Pancreas (tissue), 10 donors: Measurements from ENCODE around the gene C12orf43. TPM values are rescaled to one million over a fixed set of nuclear protein-coding genes. Genes with fewer than 3 reads are reported as not detected.

ENCODE experiments used
- ATAC-seq, 4 donors: fragments of 200-7000 bp; cut with Tn5 transposase; one replicate each; pipeline versions ENCODE4 v1.8.0 to v1.9.1; 2020; ENCODE audit warnings: mild to moderate bottlenecking in 4 of 4, moderate library complexity in 4 of 4
- DNase-seq, 6 donors: peaks; one replicate each; pipeline ENCODE4 v3.0.0-alpha.2; 2020
- FAIRE-seq: peaks from 2 replicates; lab custom pipeline; 2012; peaks lifted over from hg19 to GRCh38; lab: Jason Lieb, UNC
- H3K27ac ChIP-seq, 4 donors: fragments of 200-600 bp; sonication (generic); 1 replicate in 3 of 4; 2 replicates in 1 of 4; pipeline versions ENCODE4 v1.5.0 to v1.8.0; 2020
- H3K27me3 ChIP-seq, 4 donors: fragments of 200-600 bp; one replicate each; pipeline ENCODE4 v1.8.0; 2021
- H3K36me3 ChIP-seq, 3 donors: fragments of 200-600 bp; sonication (generic) in 1 of 3; one replicate each; pipeline versions ENCODE4 v1.5.0 to v1.8.0; 2020 to 2021
- H3K4me1 ChIP-seq, 3 donors: fragments of 200-600 bp; one replicate each; pipeline ENCODE4 v1.8.0; 2021
- H3K4me3 ChIP-seq, 4 donors: fragments of 200-600 bp; sonication (generic) in 2 of 4; one replicate each; pipeline versions ENCODE4 v1.5.0 to v1.8.0; 2020 to 2021
- H3K9me3 ChIP-seq, 4 donors: fragments of 200-600 bp; one replicate each; pipeline ENCODE4 v1.8.0; 2021
- WGBS, 2 donors: extraction: QIAGEN DNeasy Blood & Tissue Kit; methylation state at CpG; one replicate each; pipeline ENCODE4 v1.1.7; 2013; 5-methylcytosine and 5-hydroxymethylcytosine counted together
- intact Hi-C, 3 donors: fragments of 100-400 bp; cut with DNase I; formaldehyde crosslinking; loops; one replicate each; pipeline versions ENCODE4 v1.11.1 to v1.14.2; 2022
- polyA plus RNA-seq, 2 donors: library from polyadenylated mRNA; stranded (reverse); fragments of 200-250 nt; gene quantifications; one replicate each; pipeline ENCODE4 v1.2.3, GENCODE V29; 2013
- total RNA-seq, 6 donors: library from RNA; stranded (reverse); fragmentation: NEBNext Ultra II Directional in 4 of 6; extraction: Animal tissue kit (Norgen Biotek cat#: 25700) in 4 of 6; gene quantifications; one replicate each; pipeline versions ENCODE4 v1.2.1 to v1.2.4, GENCODE V29; 2021 to 2023
- TF ChIP-seq, protein P1 (sequence below), 4 donors: fragments of 200-600 bp; sonication (generic) in 3 of 4; IDR thresholded peaks; one replicate each; pipeline versions ENCODE4 v1.5.0 to v1.8.0; 2021; ENCODE audit warnings: antibody characterized with exemption in 4 of 4
- donor health status: healthy with polysubstance abuse.
- donor health status: DM: no; HTN: no; CAD: no; lungs with moderate emphysema.
- donor health status: DM: no; HTN: no; CAD: no.
- donor health status: control.
- donor health status: control.
- donor health status: Bipolar disorder and iron deficiency.
- donor health status: DM: yes; HTN: yes; CAD: no.
- donor health status: DM: no; HTN: no; CAD: no.
- donor health status: DM: no; HTN: no; CAD: no.
- donor health status: DM: yes; HTN: yes; CAD: no.

The C12orf43 gene
- total and polyA plus RNA-seq, 8 donors, result 4.5 to 7.9 (median 6.8) TPM

GRCh38 chr12:121061831-121062230 lies 45.5 kb upstream of the C12orf43 start:
- 34 to 38% methylated on average over 2 of the region's 2 CpGs for WGBS, 2 donors
- ATAC-seq, result no peak

DNA sequence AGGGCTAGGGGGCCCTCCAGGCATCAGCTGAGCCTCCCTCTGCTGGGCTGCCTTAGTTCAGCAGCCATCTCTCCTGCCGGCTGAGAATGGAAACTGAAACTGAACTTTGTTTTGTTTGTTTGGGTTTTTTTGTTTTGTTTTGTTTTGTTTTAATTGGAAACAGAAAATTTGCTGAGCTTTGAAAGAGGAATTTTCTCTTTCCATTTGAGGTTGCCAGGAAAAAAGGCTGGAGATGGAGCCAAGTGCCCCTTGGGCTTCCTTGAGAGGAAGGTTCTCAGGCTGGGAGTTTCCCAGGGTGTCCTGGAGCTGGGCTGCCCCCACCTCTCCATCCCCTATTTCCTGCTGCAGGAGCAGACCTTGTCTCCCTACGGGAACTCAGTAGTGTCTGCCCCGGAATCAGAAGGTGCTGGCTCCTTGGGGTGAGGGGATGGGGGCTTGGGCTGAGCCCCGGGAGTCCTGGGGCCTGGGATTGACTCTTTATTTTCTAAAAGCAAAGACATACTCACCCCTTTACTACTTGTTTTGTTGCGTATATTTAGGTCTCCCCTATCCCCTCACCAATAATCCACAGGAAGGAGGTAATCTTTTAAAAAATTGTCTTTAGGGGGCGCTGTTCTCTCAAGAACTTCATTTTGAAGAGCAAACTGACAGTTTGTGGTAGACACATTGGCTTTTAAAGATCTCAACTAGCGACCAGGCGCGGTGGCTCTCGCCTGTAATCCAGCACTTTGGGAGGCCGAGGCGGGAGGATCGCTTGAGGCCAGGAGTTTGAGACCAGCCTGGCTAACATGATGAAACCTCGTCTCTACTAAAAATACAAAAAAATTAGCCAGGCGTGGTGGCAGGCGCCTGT lies 44.1 kb upstream of the C12orf43 start:
- Histone ChIP-seq H3K4me3 (peak overlapping the region in 1 of 4 donors; percentile 25), H3K36me3 (no peaks in the 10 kb centered on the region), H3K27me3 (no peaks in the 10 kb centered on the region), H3K9me3 (no peaks in the 10 kb centered on the region), H3K27ac (peak overlapping the region in 2 of 4 donors; percentile 7 to 30), H3K4me1 (no peaks in the 10 kb centered on the region)
- DNase-seq (peak in 1 of 6 donors; percentile 12), FAIRE-seq (no peak), ATAC-seq (peak; percentile 53 to 88 (median 82))
- intact Hi-C loops, result loop anchor here in 1 of 3 donors (10.0 kb wide), 1 partner anchor 384 kb away; no protein-coding TSS in a partner anchor
- TF ChIP-seq, protein P1, sequence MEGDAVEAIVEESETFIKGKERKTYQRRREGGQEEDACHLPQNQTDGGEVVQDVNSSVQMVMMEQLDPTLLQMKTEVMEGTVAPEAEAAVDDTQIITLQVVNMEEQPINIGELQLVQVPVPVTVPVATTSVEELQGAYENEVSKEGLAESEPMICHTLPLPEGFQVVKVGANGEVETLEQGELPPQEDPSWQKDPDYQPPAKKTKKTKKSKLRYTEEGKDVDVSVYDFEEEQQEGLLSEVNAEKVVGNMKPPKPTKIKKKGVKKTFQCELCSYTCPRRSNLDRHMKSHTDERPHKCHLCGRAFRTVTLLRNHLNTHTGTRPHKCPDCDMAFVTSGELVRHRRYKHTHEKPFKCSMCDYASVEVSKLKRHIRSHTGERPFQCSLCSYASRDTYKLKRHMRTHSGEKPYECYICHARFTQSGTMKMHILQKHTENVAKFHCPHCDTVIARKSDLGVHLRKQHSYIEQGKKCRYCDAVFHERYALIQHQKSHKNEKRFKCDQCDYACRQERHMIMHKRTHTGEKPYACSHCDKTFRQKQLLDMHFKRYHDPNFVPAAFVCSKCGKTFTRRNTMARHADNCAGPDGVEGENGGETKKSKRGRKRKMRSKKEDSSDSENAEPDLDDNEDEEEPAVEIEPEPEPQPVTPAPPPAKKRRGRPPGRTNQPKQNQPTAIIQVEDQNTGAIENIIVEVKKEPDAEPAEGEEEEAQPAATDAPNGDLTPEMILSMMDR (IDR thresholded peaks at IDR 0.05), result peak; percentile 11 to 29 (median 20)
- 29 to 37% methylated on average over 16 of the region's 16 CpGs for WGBS, 2 donors

More at GRCh38 chr12:121061831-121062230, 45.5 kb upstream of the C12orf43 start:
- Histone ChIP-seq H3K9me3 (no peaks in the 10 kb centered on the region), H3K4me1 (no peaks in the 10 kb centered on the region), H3K4me3 (no peak overlapping the region), H3K27ac (no peak overlapping the region), H3K27me3 (no peaks in the 10 kb centered on the region), H3K36me3 (no peaks in the 10 kb centered on the region)
- TF ChIP-seq, protein P1 (IDR thresholded peaks at IDR 0.05), result no peak
- DNase-seq (no peak), FAIRE-seq (no peak)
- intact Hi-C loops, result loop anchor here in 1 of 3 donors (10.0 kb wide), 1 partner anchor 383 kb away; no protein-coding TSS in a partner anchor

DNA sequence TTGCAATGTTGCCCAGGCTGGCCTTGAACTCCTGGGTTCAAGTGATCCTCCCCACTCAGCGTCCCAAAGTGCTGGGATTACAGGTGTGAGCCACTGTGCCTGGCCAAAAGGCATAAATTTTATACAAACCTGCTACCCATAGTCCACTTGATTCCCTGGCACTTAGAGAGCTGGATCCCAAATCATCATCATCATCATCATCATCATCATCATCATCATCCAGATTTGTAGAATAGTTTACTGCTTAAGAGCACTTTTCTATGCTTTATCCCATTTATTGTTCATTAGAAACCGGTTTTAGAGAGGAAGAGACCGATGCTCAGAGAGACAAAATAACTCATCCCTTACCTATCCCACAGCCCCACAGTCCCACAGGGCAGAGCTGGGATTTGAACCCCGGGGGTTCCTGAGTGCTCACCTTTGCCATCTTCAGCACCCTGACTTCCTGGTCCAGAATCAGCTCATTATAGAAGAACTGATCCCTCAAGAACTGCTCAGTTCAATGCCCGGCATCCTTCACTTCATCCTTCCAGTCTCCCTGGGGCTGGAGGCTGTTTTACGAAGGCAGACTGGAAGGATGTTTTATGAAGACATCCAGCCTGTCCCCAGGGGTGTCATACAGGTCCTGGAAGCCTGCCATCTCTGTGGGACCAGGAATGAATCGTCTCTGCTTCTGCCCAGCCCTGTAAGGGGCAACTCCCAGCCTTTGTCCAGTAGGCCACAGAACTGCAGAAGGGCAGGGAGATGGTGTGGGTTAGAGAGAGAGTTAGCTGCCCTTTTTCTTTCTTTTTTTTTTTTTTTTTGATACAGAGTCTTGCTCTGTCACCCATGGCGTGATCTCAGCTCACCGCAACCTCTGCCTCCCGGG lies 43.0 kb upstream of the C12orf43 start:
- Histone ChIP-seq H3K9me3 (no peaks in the 10 kb centered on the region), H3K4me1 (no peaks in the 10 kb centered on the region), H3K27me3 (no peaks in the 10 kb centered on the region), H3K36me3 (no peaks in the 10 kb centered on the region), H3K27ac (no peak overlapping the region), H3K4me3 (no peak overlapping the region)
- ATAC-seq, result no peak
- 74 to 78% methylated on average over 10 of the region's 10 CpGs for WGBS, 2 donors
- TF ChIP-seq, protein P1 (IDR thresholded peaks at IDR 0.05), result no peak
- DNase-seq, result no peak
- intact Hi-C loops, result no loop called here
- no peak for FAIRE-seq

GRCh38 chr12:121057794-121058193 lies 41.5 kb upstream of the C12orf43 start:
- Histone ChIP-seq H3K27ac (no peak overlapping the region), H3K4me1 (no peaks in the 10 kb centered on the region), H3K9me3 (no peaks in the 10 kb centered on the region), H3K4me3 (no peak overlapping the region), H3K27me3 (no peaks in the 10 kb centered on the region), H3K36me3 (no peaks in the 10 kb centered on the region)
- 53 to 67% methylated on average over 9 of the region's 9 CpGs for WGBS, 2 donors
- TF ChIP-seq, protein P1 (IDR thresholded peaks at IDR 0.05), result no peak
- FAIRE-seq (no peak), DNase-seq (no peak), ATAC-seq (no peak)
- intact Hi-C loops, result no loop called here
